K562 (cell line): Measurements from ENCODE around the gene LRP10. TPM values are rescaled to one million over a fixed set of nuclear protein-coding genes. Genes with fewer than 3 reads are reported as not detected.

Source experiments
- ATAC-seq: fragments of 200-7000 bp; cut with Tn5 transposase; 3 replicates; pipeline ENCODE4 v1.9.1; 2020; ENCODE audit warnings: moderate library complexity
- BruUV-seq: library from RNA; stranded (reverse); fragments of 400-500 nt; replicated peaks from 2 replicates; lab custom pipeline; 2021; lab: Mats Ljungman, UMichigan
- CTCF ChIA-PET: fragments of 300-600 bp; formaldehyde crosslinking; extraction: SDS; loops from one replicate; lab custom pipeline; 2021; ENCODE audit warnings: low intra/inter-chr PET ratio; lab: Yijun Ruan, JAX
- POLR2A ChIA-PET: fragments of 300-600, 350-650 bp; sonication (Branson Sonifier 250); formaldehyde crosslinking; extraction: SDS; loops from one replicate; lab custom pipeline; 2021; ENCODE audit warnings: antibody characterized with exemption, inconsistent platforms; lab: Yijun Ruan, JAX
- DNase-seq, 4 experiments: peaks; one replicate each; pipeline versions ENCODE4 v3.0.0 to v3.0.0-alpha.2; 2011 to 2018; ENCODE audit warnings: low spot score in 3 of 4, mixed read lengths in 3 of 4; ENCODE audit errors: extremely low read depth in 1 of 4
- FAIRE-seq: peaks from 2 replicates; lab custom pipeline; 2011; peaks lifted over from hg19 to GRCh38; lab: Jason Lieb, UNC
- H2AFZ ChIP-seq: 2 replicates; pipeline ENCODE4 v1.6.0; 2011; ENCODE audit warnings: low read depth, low read length, control low read depth, inconsistent platforms
- H3K27ac ChIP-seq: fragments of 200-600 bp; 3 replicates; pipeline ENCODE4 v1.8.0; 2011; ENCODE audit warnings: low read depth, mild to moderate bottlenecking, control low read depth, inconsistent platforms, low read length, moderate library complexity, mixed read lengths; ENCODE audit errors: extremely low read depth
- H3K27me3 ChIP-seq, 2 experiments: fragments of 300-600 bp in 1 of 2; 2 replicates in 1 of 2; 3 replicates in 1 of 2; pipeline versions ENCODE4 v1.6.0 to v1.8.0; 2011; ENCODE audit warnings: inconsistent platforms in 2 of 2, low read length in 2 of 2, mild to moderate bottlenecking in 1 of 2, mixed read lengths in 1 of 2, moderate library complexity in 1 of 2; ENCODE audit not compliant: control insufficient read depth in 2 of 2, insufficient read depth in 2 of 2
- H3K36me3 ChIP-seq: fragments of 300-600 bp; 3 replicates; pipeline ENCODE4 v1.8.0; 2011; ENCODE audit warnings: mild to moderate bottlenecking, low read length, inconsistent platforms; ENCODE audit not compliant: control insufficient read depth, insufficient read depth
- H3K4me1 ChIP-seq, 2 experiments: fragments of 200-600 bp in 1 of 2; replicated peaks in 1 of 2; 2 replicates in 1 of 2; 3 replicates in 1 of 2; pipeline versions ENCODE4 v1.5.1 to v1.8.0; 2011; ENCODE audit warnings: inconsistent platforms in 2 of 2, low read length in 2 of 2, mild to moderate bottlenecking in 1 of 2, mixed read lengths in 1 of 2, moderate library complexity in 1 of 2; ENCODE audit not compliant: control insufficient read depth in 2 of 2, insufficient read depth in 2 of 2
- H3K4me2 ChIP-seq: 2 replicates; pipeline ENCODE4 v1.6.1; 2011; ENCODE audit warnings: low read length, control low read depth, inconsistent platforms, mixed read lengths; ENCODE audit not compliant: insufficient read depth
- H3K4me3 ChIP-seq: fragments of 200-600 bp; sonication (generic), shearing (Covaris generic); 2 replicates; pipeline ENCODE4 v1.5.1; 2016; ENCODE audit warnings: control low read depth, inconsistent platforms
- H3K79me2 ChIP-seq: fragments of 200-600 bp; 3 replicates; pipeline ENCODE4 v1.8.0; 2011; ENCODE audit warnings: low read length, inconsistent platforms; ENCODE audit not compliant: control insufficient read depth, insufficient read depth
- H3K9ac ChIP-seq, 2 experiments: 2 replicates each; pipeline versions ENCODE4 v1.6.0 to v1.6.1; 2011; ENCODE audit warnings: low read depth in 2 of 2, low read length in 2 of 2, control low read depth in 1 of 2, inconsistent platforms in 1 of 2, mild to moderate bottlenecking in 1 of 2, mixed read lengths in 1 of 2; ENCODE audit not compliant: insufficient read depth in 1 of 2
- H3K9me1 ChIP-seq: one replicate; pipeline ENCODE4 v1.6.0; 2011; ENCODE audit warnings: inconsistent platforms, mild to moderate bottlenecking, low read length, moderate library complexity; ENCODE audit not compliant: control insufficient read depth, insufficient read depth
- H3K9me3 ChIP-seq: replicated peaks from 2 replicates; pipeline ENCODE4 v1.5.1; 2011; ENCODE audit warnings: low read depth, low read length, inconsistent platforms; ENCODE audit not compliant: control insufficient read depth, insufficient read depth
- H4K20me1 ChIP-seq: replicated peaks from 2 replicates; pipeline ENCODE4 v1.6.1; 2011; ENCODE audit warnings: low read length, inconsistent platforms, mixed read lengths; ENCODE audit not compliant: control insufficient read depth, insufficient read depth
- CEBPG ChIP-seq, 3 experiments: fragments of 200-800 bp in 1 of 3; sonication (Bioruptor generic) in 1 of 3; sonication (generic) in 1 of 3; formaldehyde crosslinking in 1 of 3; IDR thresholded peaks in 2 of 3; conservative IDR thresholded peaks in 1 of 3; 2 replicates each; pipeline versions ENCODE4 v1.6.1 to v1.8.0; 2016 to 2022; ENCODE audit warnings: missing compliant biosample characterization in 2 of 3, missing genetic modification characterization in 2 of 3, mild to moderate bottlenecking in 1 of 3, missing genetic modification reagents in 1 of 3
- CTCFL ChIP-seq: IDR thresholded peaks from 2 replicates; pipeline ENCODE4 v1.6.1; 2011; ENCODE audit warnings: borderline replicate concordance, low read depth, mild to moderate bottlenecking, moderate library complexity, low read length; ENCODE audit not compliant: insufficient read depth, poor library complexity, severe bottlenecking
- SUPT5H ChIP-seq: fragments of 450-650 bp; IDR thresholded peaks from 2 replicates; pipeline ENCODE4 v1.6.1; 2016
- WGBS: fragments of 100-300 bp; shearing (Covaris generic); methylation state at CpG from one replicate; pipeline ENCODE4 v1.1.6; 2016; ENCODE audit warnings: low coverage, mixed read lengths; ENCODE audit not compliant: insufficient coverage; ENCODE audit errors: missing lambda C conversion rate; 5-methylcytosine and 5-hydroxymethylcytosine counted together
- in situ Hi-C: fragments of 300-500 bp; cut with MboI; formaldehyde crosslinking; loops from 4 replicates; pipeline ENCODE4 v1.15.0; 2018; ENCODE audit warnings: inconsistent platforms, mixed read lengths
- intact Hi-C: fragments of 100-400 bp; cut with micrococcal nuclease; formaldehyde crosslinking; loops from 2 replicates; pipeline ENCODE4 v1.14.2; 2022
- polyA plus RNA-seq, 8 experiments: library from polyadenylated mRNA; depleted of rRNA in 4 of 8; stranded (reverse) in 5 of 8; unstranded in 3 of 8; fragments of >200 nt; fragmentation: Nextera tagmentation in 2 of 8; fragmentation: Illumina TruSeq in 1 of 8; extraction: Ambion mirVana in 2 of 8; extraction: Trizol in 1 of 8; gene quantifications; 2 replicates each; pipeline versions ENCODE4 v1.2.1 to v1.2.3, GENCODE V29; 2011 to 2014; ENCODE audit warnings: inconsistent platforms in 1 of 8, missing spikeins in 1 of 8
- total RNA-seq, 7 experiments: library from RNA; depleted of rRNA in 6 of 7; stranded (reverse); fragments of >200 nt in 6 of 7; fragmentation: Illumina TruSeq in 2 of 7; extraction: Trizol in 2 of 7; gene quantifications; 2 replicates each; pipeline versions ENCODE4 v1.2.1 to v1.2.3, GENCODE V29; 2011 to 2021; ENCODE audit warnings: low replicate concordance in 1 of 7
- TF ChIP-seq, protein P1 (sequence below): fragments of 250-450 bp; sonication (Bioruptor Pico); IDR thresholded peaks from 2 replicates; pipeline ENCODE4 v1.8.0; 2021; ENCODE audit warnings: borderline replicate concordance, mild to moderate bottlenecking, moderate library complexity; ENCODE audit not compliant: poor library complexity, severe bottlenecking
- TF ChIP-seq, protein P2 (sequence below): sonication (generic); formaldehyde crosslinking; IDR thresholded peaks from 2 replicates; pipeline ENCODE4 v1.8.1; 2023; ENCODE audit warnings: mild to moderate bottlenecking, missing genetic modification reagents

LRP10 gene
- total and polyA plus RNA-seq, 9 of the 15 experiments (the other 6 are each of a cell fraction or from before 2014, with no cell fraction given), result 1.3 to 45.5 (median 10.9) TPM

GRCh38 chr14:22908601-22909000, 37.1 kb downstream of the LRP10 start:
- Histone ChIP-seq H3K36me3 (peaks cover 81% of the 10 kb centered on the region), H3K4me2 (no peak overlapping the region), H3K79me2 (peaks cover 26% of the 10 kb centered on the region), H3K27ac (no peak overlapping the region), H3K4me3 (no peak overlapping the region), H3K9ac (no peak overlapping the region), H3K9me3 (no peaks in the 10 kb centered on the region), H3K4me1 (no peaks in the 10 kb centered on the region), H4K20me1 (no peaks in the 10 kb centered on the region), H3K27me3 (no peaks in the 10 kb centered on the region), H3K9me1 (no peaks in the 10 kb centered on the region), H2AFZ (no peak overlapping the region)
- TF ChIP-seq, protein P1, sequence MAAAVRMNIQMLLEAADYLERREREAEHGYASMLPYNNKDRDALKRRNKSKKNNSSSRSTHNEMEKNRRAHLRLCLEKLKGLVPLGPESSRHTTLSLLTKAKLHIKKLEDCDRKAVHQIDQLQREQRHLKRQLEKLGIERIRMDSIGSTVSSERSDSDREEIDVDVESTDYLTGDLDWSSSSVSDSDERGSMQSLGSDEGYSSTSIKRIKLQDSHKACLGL, result no peak
- TF ChIP-seq CEBPG (CRISPR knock-in tag; IDR thresholded peaks at IDR 0.05), result no peak
- TF ChIP-seq CEBPG (tag; conservative IDR thresholded peaks at IDR 0.05 in 1 of 2, IDR thresholded peaks at IDR 0.05 in 1 of 2), result 0 out of 4 replicates have a peak, but pooled peaks of 1 of the 2 experiments have one; percentile 46
- TF ChIP-seq CTCFL, result no peak
- no peak for TF ChIP-seq SUPT5H
- TF ChIP-seq, protein P2, sequence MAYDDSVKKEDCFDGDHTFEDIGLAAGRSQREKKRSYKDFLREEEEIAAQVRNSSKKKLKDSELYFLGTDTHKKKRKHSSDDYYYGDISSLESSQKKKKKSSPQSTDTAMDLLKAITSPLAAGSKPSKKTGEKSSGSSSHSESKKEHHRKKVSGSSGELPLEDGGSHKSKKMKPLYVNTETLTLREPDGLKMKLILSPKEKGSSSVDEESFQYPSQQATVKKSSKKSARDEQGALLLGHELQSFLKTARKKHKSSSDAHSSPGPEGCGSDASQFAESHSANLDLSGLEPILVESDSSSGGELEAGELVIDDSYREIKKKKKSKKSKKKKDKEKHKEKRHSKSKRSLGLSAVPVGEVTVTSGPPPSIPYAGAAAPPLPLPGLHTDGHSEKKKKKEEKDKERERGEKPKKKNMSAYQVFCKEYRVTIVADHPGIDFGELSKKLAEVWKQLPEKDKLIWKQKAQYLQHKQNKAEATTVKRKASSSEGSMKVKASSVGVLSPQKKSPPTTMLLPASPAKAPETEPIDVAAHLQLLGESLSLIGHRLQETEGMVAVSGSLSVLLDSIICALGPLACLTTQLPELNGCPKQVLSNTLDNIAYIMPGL (CRISPR knock-in tag), result no peak
- DNase-seq, result no peak
- ChIA-PET CTCF (no interaction called here), POLR2A (interaction anchor here (1.4 kb wide), 1 partner anchor 9 kb away, joined by 6 read pairs; no protein-coding TSS in a partner anchor)
- WGBS, result 99% methylated on average over 8 of the region's 8 CpGs
- no peak for ATAC-seq
- intact Hi-C loops (no loop called here), in situ Hi-C loops (no loop called here)
- FAIRE-seq, result no peak
- no TSS peak for BruUV-seq
